ENCODE data around the gene RPS6KC1.
"Not testable (repeated sequence)": the region's sequence is repeated elsewhere in the genome, so short reads cannot be mapped to it uniquely, and the experiment has no call there.

GRCh38 chr1:213112723-213113122, 61.7 kb downstream of the RPS6KC1 start:
- TF ChIP-seq CTCF, EP300 (IDR thresholded peaks at IDR 0.05): not testable (repeated sequence)

All from tibial nerve (tissue), 4 donors.